NOMO-1 (cell line): ENCODE data around the gene TBC1D4.
"Not testable (repeated sequence)": the region's sequence is repeated elsewhere in the genome, so short reads cannot be mapped to it uniquely, and the experiment has no call there.

ENCODE experiments used
- DNase-seq, 2 experiments: peaks; one replicate each; lab custom pipeline; 2025; ENCODE audit not compliant: unreplicated experiment in 2 of 2; lab: John Stamatoyannopoulos, UW

The TBC1D4 gene

DNA sequence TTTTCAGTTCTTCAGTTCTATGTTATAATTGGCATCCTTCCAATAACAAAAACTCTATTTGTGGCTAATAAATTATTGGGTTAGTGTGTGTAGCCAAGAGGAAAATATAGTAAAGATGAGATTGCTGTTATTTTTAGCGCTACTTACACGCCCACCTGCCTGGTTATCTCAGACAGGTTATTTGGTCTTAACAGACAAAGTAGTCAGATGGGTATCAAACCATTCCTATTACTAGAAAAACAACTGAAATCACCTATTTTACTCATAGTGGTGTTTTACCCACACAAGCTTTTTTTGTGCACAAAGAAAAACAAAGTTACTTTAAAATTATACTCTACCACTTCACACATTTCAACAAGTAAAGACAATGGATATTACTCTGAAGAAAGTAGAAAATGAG lies 151.2 kb downstream of the TBC1D4 start:
- no peak for DNase-seq

DNA sequence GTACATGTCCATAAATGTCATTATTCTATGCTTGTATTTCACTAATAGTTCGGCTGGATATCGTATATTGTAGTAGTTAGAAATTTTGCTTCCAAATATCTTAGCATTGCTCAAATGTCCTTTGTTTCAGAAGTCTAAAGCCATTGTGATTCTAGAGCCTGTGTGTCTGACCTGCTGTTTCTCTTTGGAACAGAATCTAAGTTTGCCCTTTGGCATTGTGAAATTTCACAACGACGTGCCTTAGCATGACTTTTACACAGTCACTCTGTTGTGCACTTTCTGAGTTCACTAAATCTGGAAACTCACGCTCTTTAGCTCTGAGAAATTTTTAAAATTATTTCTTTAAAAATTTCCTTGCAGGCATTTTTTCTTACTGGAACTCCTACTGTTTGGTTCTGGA lies 152.2 kb downstream of the TBC1D4 start:
- DNase-seq = no peak

DNA sequence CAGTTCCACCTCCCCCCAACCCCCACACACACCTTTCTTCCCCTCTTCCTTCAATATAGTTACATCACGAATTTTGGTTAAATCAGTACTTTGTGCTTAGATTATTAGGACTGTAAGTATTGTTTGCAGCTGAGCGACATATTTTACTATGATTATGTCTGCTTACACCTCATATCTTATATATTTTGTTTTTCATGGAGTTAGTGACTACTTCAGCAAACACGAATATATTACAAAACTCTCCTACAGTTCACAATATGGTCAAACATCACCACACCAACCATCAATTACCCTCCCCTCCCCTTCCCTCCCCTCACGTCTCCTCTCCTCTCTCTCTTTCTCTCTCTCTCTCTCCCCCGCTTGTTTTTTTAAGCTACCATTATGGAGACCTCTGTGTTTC lies 152.9 kb downstream of the TBC1D4 start:
- no peak for DNase-seq

DNA sequence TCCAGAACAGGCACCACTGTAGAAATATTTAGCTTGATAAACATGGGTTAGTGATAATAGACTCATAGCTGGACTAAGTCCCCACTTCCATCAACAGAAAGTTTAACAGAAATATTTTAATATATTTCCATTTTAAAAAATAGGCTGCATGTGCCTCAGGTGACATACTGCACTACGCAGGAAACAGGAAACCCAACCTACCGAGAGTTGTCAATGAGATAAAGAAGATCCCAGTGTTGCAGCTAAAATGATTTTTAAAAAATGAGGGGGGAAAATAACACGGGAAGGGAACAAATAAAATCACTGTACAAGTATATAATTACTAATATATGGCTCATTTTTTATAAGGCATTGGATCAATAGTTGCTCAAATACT lies 154.8 kb downstream of the TBC1D4 start:
- DNase-seq = no peak

DNA sequence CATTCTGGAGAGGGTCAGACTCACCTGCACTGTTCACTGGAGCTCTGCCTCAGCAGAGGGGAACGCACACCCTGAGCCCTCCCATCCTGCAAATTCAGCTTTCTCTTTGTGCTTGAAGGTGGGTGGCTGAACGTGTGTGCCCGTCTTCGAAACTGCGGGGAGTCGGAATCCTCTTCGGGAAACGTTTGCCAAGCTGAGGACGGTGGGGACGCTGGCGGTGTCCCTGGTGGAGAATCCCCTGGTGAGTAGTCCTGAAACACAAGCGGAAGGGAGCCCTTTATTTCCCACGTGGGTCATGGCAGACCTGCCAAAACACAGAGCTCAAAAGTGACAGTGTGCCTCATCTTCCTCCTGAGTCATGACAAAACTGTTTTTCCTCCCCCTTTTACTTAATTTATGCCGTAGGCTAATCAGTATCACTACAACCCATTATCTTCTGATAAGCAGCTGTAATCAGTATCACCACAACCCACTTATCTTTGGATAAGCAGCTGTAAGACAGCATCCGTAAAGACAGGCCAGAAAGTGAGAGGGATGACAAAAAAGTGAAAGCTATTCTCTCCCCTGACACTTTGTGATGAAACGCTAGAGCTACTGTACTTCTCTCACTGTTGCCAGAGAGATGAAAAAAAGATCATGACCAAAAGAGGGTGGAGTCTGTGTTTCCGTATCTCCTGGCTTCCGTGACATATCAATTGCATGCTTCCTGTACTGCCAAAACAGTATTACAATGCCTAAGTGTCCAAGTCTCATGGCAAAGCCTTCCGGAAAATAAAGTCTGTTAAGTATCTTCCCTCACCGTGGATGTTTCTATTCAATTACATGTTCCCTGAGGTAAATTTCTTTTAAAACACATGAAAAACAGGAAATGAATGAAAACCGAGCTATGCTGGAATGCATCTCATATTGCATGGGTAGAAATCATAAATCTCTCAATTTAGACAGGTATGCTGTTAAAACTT lies 155.5 kb downstream of the TBC1D4 start:
- DNase-seq = peak; percentile 36 to 59

DNA sequence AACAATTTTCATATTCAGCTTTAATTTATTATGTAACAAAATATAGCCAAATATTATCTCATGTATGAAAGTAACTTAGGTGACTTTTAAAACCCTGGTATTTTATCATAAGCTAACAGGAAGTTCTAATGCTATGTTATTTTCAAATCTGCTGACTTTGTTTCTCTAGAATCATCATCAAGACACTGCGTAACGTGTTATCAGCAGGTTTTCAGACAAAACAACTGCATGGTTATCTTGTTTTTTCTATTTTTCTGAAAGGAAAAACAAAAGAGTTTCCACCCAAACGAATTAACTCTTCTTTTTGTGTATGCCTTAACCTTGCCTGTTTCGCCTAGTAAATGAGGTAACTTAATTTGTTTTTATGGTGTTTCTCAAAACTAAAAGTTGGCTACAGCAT lies 156.3 kb downstream of the TBC1D4 start:
- no peak for DNase-seq

DNA sequence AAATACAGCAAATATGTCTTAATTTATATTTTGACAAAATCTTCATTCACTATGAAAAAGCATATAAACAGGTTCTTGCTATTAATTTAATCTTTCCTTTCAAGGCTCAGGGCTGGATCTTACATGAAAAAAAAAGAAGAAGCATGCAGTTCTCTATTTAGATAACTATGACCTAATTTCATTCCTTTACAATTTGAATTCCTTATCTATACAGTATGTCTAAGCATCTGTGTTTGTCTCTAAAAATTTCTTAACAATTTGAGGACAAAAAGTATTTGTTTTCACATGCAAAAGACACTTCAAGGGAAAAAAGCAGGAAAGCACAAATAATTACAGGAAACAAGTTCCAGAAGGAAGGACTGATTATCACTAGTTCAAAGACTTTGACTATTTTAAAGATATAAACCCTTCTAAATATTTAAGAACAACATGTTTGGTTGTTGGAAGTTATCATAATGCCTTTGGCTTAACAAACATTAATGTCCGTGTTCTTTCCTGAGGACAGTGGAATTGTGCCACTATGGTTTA lies 157.5 kb downstream of the TBC1D4 start:
- no peak for DNase-seq

DNA sequence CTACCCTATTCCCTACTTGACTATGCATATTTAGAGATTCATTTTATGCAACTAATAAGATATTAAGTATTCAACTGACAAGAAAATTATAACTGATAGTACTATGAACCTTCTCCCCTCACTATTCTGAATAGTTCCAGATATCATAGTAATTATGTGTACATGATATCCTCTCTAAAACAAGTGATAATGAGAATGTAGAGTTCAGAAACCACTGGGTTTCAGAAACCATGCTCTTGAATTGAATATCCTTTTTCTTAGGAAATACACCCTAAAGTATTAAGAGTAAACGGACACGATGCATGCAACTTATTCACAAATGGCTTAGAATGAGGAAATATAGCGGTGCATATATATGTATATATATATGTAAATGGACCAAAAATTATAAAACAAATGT lies 160.9 kb downstream of the TBC1D4 start:
- no peak for DNase-seq

DNA sequence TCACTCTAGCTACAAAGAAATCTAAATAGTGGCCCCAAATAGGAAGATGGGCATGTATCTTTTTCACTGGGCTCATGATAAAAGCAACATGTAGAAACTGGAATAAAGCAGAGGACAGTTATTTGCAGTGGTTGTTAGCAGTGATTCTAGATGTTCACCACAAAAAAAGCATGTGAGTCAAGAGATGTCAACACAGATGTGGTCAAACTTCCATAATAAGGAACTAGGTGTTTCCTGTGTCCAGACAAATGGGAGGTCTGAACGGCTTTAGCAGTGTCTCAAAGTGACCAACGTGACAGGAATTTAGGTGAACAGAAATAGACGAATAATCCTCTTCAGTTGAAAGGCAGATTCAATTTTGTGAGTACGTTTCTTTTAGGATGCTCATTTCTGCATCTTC lies 162.7 kb downstream of the TBC1D4 start:
- no peak for DNase-seq

DNA sequence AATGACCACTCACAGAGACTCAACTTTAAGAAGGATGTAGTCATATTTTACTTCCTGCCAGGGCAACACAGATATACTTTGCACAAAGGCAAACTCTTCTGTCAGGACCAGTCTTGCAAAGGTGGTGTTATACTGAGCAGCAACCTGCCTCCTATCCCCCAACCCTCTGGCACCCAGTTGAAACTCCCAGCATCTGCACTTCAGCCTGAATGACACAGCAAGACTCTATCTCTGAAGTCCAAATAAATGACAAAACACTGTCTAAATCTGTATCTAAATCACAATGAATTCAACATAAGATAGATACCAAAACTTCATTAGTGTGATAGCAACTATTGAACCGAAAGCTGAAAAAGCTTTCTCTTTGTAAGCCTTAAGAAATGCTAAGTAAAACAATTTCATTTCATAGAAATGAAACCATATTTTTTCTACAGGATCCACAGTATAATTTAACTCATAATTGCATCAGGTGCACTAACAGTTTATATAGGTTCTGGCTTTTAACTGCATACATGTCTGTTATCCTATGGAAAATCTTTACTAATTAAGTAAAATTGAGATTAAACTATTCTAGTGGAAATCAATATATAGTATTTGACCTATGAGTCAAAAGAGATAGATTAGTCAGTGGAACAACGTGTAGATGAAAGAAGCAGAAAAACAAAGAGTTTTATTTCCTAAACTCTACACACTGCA lies 163.7 kb downstream of the TBC1D4 start:
- no peak for DNase-seq

DNA sequence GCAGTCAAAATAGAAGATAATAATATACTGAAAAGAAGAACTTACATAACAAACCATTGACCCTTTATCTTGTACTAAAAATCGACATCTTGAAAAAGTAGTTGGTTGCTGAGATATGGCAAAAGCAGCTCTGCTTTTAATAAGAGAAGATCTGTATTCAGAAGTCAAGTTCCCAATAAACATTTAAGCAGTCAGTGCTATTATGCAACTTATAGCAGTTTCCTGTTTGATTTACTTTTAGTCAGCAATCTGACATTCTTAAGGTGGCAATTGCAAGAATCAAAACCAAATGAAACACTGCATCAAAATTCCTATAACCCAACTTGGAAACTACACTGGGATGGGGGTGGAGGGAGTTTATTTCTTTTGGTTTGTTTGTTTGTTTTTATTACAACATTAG lies 165.5 kb downstream of the TBC1D4 start:
- peak in 1 of 2 experiments; percentile 6 for DNase-seq

DNA sequence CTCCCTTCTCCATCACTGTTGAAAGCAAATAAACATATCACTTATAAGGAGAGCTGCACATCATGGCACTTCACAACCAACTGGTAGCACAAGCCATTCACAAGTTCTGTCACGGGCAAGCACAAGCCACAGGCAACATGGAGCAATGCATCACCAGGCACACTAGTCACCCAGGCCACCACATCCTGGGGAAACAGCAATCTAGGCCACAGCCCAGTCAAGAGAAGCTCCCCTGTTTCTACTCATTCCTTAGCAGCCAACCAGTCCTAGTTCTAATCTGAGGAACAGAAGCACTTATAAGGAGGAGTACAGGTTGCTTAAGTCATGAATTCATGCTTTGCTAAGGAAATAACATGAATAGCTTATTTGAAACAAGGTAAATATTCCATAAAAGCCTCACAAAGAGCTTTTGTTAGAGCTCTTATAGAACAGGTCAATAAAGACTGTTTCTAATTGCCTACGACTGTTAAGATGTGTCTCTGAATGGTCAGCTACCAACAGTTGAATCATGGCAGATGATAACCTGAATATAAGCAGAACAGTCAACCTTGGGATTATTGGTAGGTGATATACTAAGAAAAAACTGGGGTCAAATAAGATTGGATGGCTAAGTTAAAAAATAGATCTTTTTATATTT lies 169.0 kb downstream of the TBC1D4 start:
- no peak for DNase-seq

DNA sequence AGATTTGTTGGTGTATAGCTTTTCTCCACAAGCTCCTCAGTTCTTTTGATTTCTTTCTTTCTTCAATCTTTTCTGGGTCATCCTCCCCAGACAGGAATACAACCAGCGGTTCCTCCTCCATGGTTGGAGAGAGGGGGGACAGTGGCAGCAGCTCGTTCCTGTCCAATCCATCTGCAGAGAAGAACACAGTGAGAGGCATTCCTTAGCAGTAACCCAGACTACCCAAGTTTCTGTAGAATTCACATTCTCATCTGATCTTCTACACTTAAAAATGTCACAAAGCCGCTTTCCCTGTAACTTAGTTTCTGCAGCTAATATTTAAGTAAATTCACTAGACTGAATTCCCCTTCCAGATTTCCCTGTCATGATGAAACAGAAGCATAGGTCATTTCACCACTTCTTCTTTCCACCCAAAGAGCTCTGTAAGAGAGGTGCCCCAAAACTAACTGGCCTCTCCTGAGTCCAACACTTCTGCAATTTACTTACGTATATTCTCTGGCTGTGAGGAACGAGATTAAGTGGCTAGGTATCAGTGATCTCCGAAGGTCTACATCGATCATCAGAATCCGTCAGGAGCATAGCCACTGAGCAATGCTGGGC lies 171.9 kb downstream of the TBC1D4 start:
- DNase-seq = peak; percentile 20 to 43

DNA sequence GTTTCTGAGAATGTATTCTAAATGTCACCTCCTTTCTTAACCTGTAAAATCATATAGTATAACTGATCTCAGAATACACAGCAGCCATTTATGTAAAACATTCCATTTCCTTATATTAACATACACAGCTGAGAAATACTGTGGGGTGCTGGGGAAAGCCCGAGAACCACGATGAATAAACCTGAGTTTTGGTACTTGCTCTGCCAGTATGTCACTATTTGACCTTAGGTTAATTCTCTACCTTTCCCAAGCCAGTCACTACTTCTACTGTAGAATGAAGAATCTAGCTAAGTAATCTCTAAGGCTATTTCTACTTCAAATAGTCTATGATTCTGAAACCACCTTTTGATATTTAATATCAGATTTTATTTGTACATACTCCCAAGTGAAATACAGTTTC lies 173.7 kb downstream of the TBC1D4 start:
- no peak for DNase-seq

DNA sequence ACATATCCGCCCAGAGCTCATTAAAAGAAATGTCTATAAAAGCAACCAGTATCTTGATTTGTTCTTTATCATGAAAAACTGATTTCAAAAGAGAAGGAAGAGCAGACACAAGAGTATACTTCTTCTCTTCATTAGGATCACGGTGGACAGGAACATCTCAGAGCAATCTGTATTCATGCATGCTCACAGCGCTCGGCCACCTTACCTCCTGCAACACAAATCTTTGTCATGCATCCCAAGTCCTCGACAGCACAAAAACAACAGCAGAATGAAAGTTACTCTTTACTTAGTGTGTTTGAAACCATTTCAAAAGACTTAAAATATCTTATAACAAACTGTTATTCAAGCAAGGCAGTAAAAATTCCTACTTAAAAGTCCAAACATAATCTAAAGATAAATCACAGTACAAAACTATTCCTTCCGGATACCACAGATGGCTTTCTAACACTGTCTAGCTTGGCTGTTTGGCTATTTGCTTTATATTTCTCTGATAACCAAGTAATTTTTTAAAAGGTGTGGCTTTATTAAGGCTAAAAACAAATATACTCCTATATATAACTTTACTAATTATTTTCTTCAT lies 174.5 kb downstream of the TBC1D4 start:
- DNase-seq = no peak

DNA sequence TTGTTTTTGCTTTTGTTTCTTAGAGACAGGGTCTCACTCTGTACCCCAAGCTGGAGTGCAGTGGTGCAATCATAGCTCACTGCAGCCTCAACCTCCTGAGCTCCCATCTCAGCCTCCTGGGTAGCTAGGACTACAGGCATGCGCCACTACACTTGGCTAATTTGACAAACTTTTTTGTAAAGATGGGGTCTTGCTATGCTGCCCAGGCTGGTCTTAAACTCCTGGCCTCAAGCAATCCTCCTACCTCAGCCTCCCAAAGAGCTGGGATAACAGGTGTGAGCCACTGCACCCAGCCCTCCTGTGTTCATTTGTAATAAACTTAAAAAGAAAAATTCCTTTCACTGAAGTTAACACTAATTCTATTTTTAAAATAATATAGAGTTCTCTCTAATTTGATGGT lies 175.0 kb downstream of the TBC1D4 start:
- DNase-seq = not testable (repeated sequence)

DNA sequence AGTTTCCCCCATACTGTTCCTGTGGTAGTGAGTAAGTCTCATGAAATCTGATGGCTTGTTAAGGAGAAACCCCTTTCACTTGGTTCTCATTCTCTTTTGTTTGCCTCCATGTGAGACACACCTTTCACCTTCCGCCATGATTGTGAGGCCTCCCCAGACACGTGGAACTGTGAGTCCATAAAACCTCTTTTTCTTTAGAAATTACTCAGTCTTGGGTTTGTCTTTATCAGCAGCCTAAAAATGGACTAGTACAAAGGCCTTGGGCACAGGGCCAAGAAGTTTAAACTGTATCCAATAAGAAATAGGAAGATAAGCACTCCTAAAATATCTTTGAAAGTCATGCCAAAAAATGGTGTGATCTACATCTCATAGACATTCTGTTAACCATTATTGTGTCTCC lies 176.9 kb downstream of the TBC1D4 start:
- DNase-seq = no peak

DNA sequence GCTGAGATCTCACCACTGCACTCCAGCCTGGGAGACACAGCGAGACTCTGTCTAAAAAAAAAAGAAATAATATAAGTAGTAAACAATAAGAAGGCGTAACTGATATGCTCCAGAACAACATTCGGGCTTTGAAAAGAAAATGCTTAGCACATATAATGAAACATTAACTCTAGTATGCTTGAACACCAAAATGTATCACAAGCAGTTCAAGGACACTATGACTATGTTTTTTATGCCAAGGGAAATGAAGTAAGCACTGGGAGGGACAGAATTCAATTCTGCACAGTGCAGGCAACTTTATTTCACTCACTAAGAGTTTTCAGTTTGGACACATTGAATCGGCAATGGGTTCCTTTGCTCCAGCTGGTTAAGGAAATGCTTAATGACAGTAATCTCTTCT lies 178.7 kb downstream of the TBC1D4 start:
- DNase-seq = no peak

DNA sequence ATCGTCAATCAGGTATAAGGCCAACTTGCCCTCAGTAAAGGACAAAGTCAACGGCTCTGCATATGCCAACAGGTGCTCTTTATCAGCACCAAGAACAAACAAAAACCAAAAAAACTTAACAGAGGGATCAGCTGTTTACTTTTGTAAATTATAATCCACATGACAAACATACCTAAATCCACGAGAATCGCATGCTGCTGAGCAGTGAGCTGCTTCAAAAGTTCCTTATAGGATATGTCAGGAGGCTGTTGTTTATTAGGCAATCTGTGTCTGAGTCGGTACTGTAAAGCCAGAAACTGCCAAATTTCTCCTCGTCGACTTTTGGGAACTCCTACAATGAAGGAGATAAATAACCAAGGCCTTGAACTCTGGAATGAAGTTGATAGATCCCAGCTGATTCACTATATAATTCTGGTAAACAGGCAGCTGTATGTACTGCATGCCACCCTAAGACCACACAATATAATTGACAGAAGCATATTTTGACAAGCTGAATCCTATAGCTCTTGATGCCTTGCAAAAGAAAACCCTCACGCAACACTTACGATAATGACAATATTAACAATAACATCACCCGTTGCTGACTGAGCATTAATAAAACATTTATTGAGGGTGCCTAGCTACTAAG lies 179.8 kb downstream of the TBC1D4 start:
- no peak for DNase-seq
